ENCODE measurements around the gene ATP6V1G2.
"Not testable (repeated sequence)": the region's sequence is repeated elsewhere in the genome, so short reads cannot be mapped to it uniquely, and the experiment has no call there.

DNA sequence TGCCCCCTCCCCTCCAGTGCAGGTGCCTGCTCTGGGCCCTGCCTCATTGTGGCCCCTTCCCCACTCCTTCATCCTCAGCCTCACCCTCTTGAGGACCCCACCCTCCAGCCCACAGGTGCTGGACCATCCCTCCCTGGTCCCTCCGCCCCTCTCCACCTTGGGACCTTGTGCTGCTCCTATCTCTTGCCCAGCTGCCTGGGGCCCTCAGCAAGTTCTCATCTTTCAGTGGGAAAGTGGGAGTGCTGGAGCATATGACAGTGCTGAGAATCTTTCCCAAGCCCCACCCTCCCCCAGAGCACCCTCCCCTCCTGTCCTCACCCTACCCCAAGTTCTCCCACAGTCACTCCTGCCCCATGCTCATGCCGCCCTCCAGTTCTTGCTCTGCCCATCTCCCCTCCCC, 46.8 kb downstream of the ATP6V1G2 start:
- not testable (repeated sequence) for TF ChIP-seq POLR2AphosphoS5 (IDR thresholded peaks at IDR 0.05; ENCODE audit: low read depth, low read length); POLR2A (IDR thresholded peaks at IDR 0.05; ENCODE audit: low read depth, low read length); TAF1 (IDR thresholded peaks at IDR 0.05; ENCODE audit: borderline replicate concordance, low read depth, low read length)

Data from GM12892 (cell line).